OCI-LY1 (cell line): ENCODE measurements around the gene NCF2.

Experiments
- H2AFZ ChIP-seq: fragments of 200-600 bp; sonication (generic), shearing (Covaris generic); 2 replicates; pipeline ENCODE4 v1.6.0; 2014; ENCODE audit warnings: antibody characterized with exemption, mild to moderate bottlenecking, low read length
- H3F3A ChIP-seq: fragments of 200-600 bp; sonication (generic), shearing (Covaris generic); 2 replicates; pipeline ENCODE4 v1.6.0; 2014; ENCODE audit warnings: mild to moderate bottlenecking, antibody characterized with exemption, low read length, moderate library complexity; ENCODE audit not compliant: insufficient read depth
- H3K27ac ChIP-seq: fragments of 200-600 bp; sonication (generic); 2 replicates; pipeline ENCODE4 v1.5.1; 2014; ENCODE audit warnings: low read length, mixed run types, mild to moderate bottlenecking, low read depth; ENCODE audit not compliant: poor library complexity, severe bottlenecking
- H3K27me3 ChIP-seq: fragments of 200-600 bp; sonication (generic); 2 replicates; pipeline ENCODE4 v1.6.0; 2014; ENCODE audit warnings: antibody characterized with exemption, mild to moderate bottlenecking, low read length, moderate library complexity; ENCODE audit not compliant: insufficient read depth
- H3K36me3 ChIP-seq: fragments of 200-600 bp; sonication (generic); 2 replicates; pipeline ENCODE4 v1.6.1; 2014; ENCODE audit warnings: mild to moderate bottlenecking, antibody characterized with exemption, low read length, moderate library complexity, mixed read lengths; ENCODE audit not compliant: insufficient read depth
- H3K4me1 ChIP-seq: fragments of 200-600 bp; sonication (generic); 2 replicates; pipeline ENCODE4 v1.5.1; 2014; ENCODE audit warnings: mild to moderate bottlenecking, low read length, moderate library complexity; ENCODE audit not compliant: insufficient read depth, severe bottlenecking
- H3K4me2 ChIP-seq: fragments of 200-600 bp; sonication (generic), shearing (Covaris generic); 2 replicates; pipeline ENCODE4 v1.6.1; 2014; ENCODE audit warnings: low read length
- H3K4me3 ChIP-seq: fragments of 200-600 bp; sonication (generic); 2 replicates; pipeline ENCODE4 v1.5.1; 2014; ENCODE audit warnings: low read length, low read depth, mild to moderate bottlenecking, mixed read lengths; ENCODE audit not compliant: poor library complexity, severe bottlenecking
- H3K79me2 ChIP-seq: fragments of 200-600 bp; shearing (Covaris generic); 2 replicates; pipeline ENCODE4 v1.6.1; 2016; ENCODE audit warnings: mixed run types, low read length, mixed read lengths; ENCODE audit not compliant: insufficient read depth
- H3K9ac ChIP-seq: fragments of 200-600 bp; sonication (generic), shearing (Covaris generic); 2 replicates; pipeline ENCODE4 v1.6.1; 2014; ENCODE audit warnings: mild to moderate bottlenecking, low read length, mixed read lengths
- H3K9me2 ChIP-seq: fragments of 200-600 bp; sonication (generic), shearing (Covaris generic); 2 replicates; pipeline ENCODE4 v1.6.1; 2014; ENCODE audit warnings: low read depth, mild to moderate bottlenecking, low read length, mixed read lengths
- H3K9me3 ChIP-seq: fragments of 200-600 bp; shearing (Covaris generic); 2 replicates; pipeline ENCODE4 v1.6.1; 2014; ENCODE audit warnings: low read length, mixed read lengths
- H4K20me1 ChIP-seq: fragments of 200-600 bp; sonication (generic), shearing (Covaris generic); 2 replicates; pipeline ENCODE4 v1.6.0; 2016; ENCODE audit warnings: mild to moderate bottlenecking, low read length; ENCODE audit not compliant: insufficient read depth
- CTCF ChIP-seq: fragments of 200-600 bp; sonication (generic), shearing (Covaris generic); IDR thresholded peaks from 2 replicates; pipeline ENCODE4 v1.5.1; 2017; ENCODE audit warnings: mild to moderate bottlenecking, antibody characterized with exemption, low read length, moderate library complexity, mixed read lengths
- EZH2 ChIP-seq: fragments of 200-600 bp; sonication (generic), shearing (Covaris generic); IDR thresholded peaks from 2 replicates; pipeline ENCODE4 v1.8.0; 2017; ENCODE audit warnings: borderline replicate concordance, mixed run types, mild to moderate bottlenecking, antibody characterized with exemption, low read length, moderate library complexity, mixed read lengths

NCF2 gene

GRCh38 chr1:183520379-183520778, 69.9 kb downstream of the NCF2 start:
- Histone ChIP-seq H3K4me2 (no peak overlapping the region), H3K36me3 (peaks cover 76% of the 10 kb centered on the region), H3K9ac (no peak overlapping the region), H2AFZ (no peak overlapping the region), H3K79me2 (no peaks in the 10 kb centered on the region), H3K27ac (no peak overlapping the region), H3K27me3 (no peaks in the 10 kb centered on the region), H3K4me1 (no peaks in the 10 kb centered on the region), H4K20me1 (no peaks in the 10 kb centered on the region; the same call in 1 of the 2 replicates), H3K4me3 (no peak overlapping the region), H3F3A (no peaks in the 10 kb centered on the region), H3K9me3 (no peaks in the 10 kb centered on the region), H3K9me2 (no peaks in the 10 kb centered on the region)
- TF ChIP-seq EZH2 (no peak), CTCF (no peak)

- H3K36me3 ChIP-seq: peaks cover 53% of the 10 kb centered on the region
Measured at GRCh38 chr1:183517401-183517800, 72.9 kb downstream of the NCF2 start.

DNA sequence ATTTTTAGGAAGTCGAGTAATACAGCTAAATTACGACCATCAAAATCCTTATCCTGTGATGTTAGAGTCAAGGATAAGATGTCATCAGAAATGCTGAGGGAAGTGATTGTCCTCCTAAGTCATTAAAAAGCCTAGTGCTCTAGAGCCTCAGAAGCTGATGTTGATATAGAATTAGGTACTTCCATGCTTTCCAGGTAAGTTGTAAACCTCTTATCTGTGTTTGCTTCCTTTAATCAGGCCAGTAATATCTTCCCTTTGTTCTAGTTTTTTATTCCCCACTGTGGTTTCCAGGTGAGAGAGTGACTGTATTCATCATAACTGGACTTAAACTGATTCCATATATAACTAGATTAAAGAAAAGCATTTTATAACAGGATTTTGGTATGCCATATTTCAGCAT, 73.5 kb downstream of the NCF2 start:
- H3K79me2 ChIP-seq: 0 out of 2 replicates have a peak, but pooled peaks cover 8% of the 10 kb centered on the region
- no peaks in the 10 kb centered on the region for H3K4me1 ChIP-seq
- H3K4me3 ChIP-seq: no peak overlapping the region
- no peaks in the 10 kb centered on the region for H3K9me2 ChIP-seq
- H3K9me3 ChIP-seq: no peaks in the 10 kb centered on the region
- H3K36me3 ChIP-seq: peaks cover 46% of the 10 kb centered on the region
- H3K27ac ChIP-seq: no peak overlapping the region
- H3K27me3 ChIP-seq: no peaks in the 10 kb centered on the region
- no peak overlapping the region for H3K9ac ChIP-seq
- no peak overlapping the region for H3K4me2 ChIP-seq
- no peak for TF ChIP-seq EZH2
- TF ChIP-seq CTCF: no peak
- H3F3A ChIP-seq: no peaks in the 10 kb centered on the region
- H4K20me1 ChIP-seq: no peaks in the 10 kb centered on the region; the same call in 1 of the 2 replicates
- no peak overlapping the region for H2AFZ ChIP-seq

More at GRCh38 chr1:183517401-183517800, 72.9 kb downstream of the NCF2 start:
- Histone ChIP-seq H2AFZ (no peak overlapping the region), H3K9me2 (no peaks in the 10 kb centered on the region), H3K4me3 (no peak overlapping the region), H3K27ac (no peak overlapping the region), H3K9ac (no peak overlapping the region), H3K4me2 (no peak overlapping the region), H3K4me1 (no peaks in the 10 kb centered on the region), H3K9me3 (no peaks in the 10 kb centered on the region), H4K20me1 (no peaks in the 10 kb centered on the region; the same call in 1 of the 2 replicates), H3F3A (no peaks in the 10 kb centered on the region), H3K79me2 (0 out of 2 replicates have a peak, but pooled peaks cover 2% of the 10 kb centered on the region), H3K27me3 (no peaks in the 10 kb centered on the region)
- TF ChIP-seq CTCF (no peak), EZH2 (no peak)
